Neural progenitor cell (in vitro differentiated cells): Measurements from ENCODE around the gene CFAP52. TPM values are rescaled to one million over a fixed set of nuclear protein-coding genes. Genes with fewer than 3 reads are reported as not detected.
A peak's percentile ranks its signal among the peaks of the same experiment; 100 is the strongest.

Experiments used
- DNase-seq: peaks from one replicate; pipeline ENCODE4 v3.0.0-alpha.2; 2016; ENCODE audit warnings: low spot score
- H2AFZ ChIP-seq: fragments of 200-600 bp; sonication (generic); replicated peaks from 2 replicates; pipeline ENCODE4 v1.6.1; 2016; ENCODE audit warnings: antibody characterized with exemption
- H3F3A ChIP-seq: fragments of 200-600 bp; sonication (generic); 2 replicates; pipeline ENCODE4 v1.6.1; 2016; ENCODE audit warnings: antibody characterized with exemption, low read depth
- H3K27ac ChIP-seq: fragments of 200-600 bp; sonication (generic); 2 replicates; pipeline ENCODE4 v1.5.1; 2016; ENCODE audit warnings: mild to moderate bottlenecking
- H3K27me3 ChIP-seq: fragments of 200-600 bp; sonication (generic); 2 replicates; pipeline ENCODE4 v1.6.1; 2016; ENCODE audit warnings: mild to moderate bottlenecking, moderate library complexity
- H3K36me3 ChIP-seq: fragments of 200-600 bp; sonication (generic); 2 replicates; pipeline ENCODE4 v1.5.1; 2016
- H3K4me1 ChIP-seq: fragments of 200-600 bp; sonication (generic); 2 replicates; pipeline ENCODE4 v1.6.1; 2016; ENCODE audit warnings: mixed run types
- H3K4me2 ChIP-seq: fragments of 200-600 bp; sonication (generic); 2 replicates; pipeline ENCODE4 v1.6.1; 2016
- H3K4me3 ChIP-seq: fragments of 200-600 bp; sonication (generic); 2 replicates; pipeline ENCODE4 v1.5.1; 2016
- H3K79me2 ChIP-seq: fragments of 200-600 bp; sonication (generic); 2 replicates; pipeline ENCODE4 v1.6.1; 2016; ENCODE audit warnings: low read depth
- H3K9ac ChIP-seq: fragments of 200-600 bp; sonication (generic); 2 replicates; pipeline ENCODE4 v1.6.1; 2016
- H3K9me3 ChIP-seq: fragments of 200-600 bp; sonication (generic); 2 replicates; pipeline ENCODE4 v1.5.1; 2016; ENCODE audit warnings: low read depth
- H4K20me1 ChIP-seq: fragments of 200-600 bp; sonication (generic); 2 replicates; pipeline ENCODE4 v1.6.1; 2016; ENCODE audit warnings: low read depth
- H3K27ac Mint-ChIP-seq: 3 replicates; pipeline ENCODE4 v1.8.0; 2021; ENCODE audit warnings: mixed read lengths
- H3K27me3 Mint-ChIP-seq: 2 replicates; pipeline ENCODE4 v1.8.0; 2022; ENCODE audit warnings: low read depth, mild to moderate bottlenecking, inconsistent platforms, moderate library complexity, mixed read lengths; ENCODE audit not compliant: insufficient read depth
- H3K36me3 Mint-ChIP-seq: 3 replicates; pipeline ENCODE4 v1.8.0; 2021; ENCODE audit warnings: mixed read lengths
- H3K4me1 Mint-ChIP-seq: 3 replicates; pipeline ENCODE4 v1.8.0; 2021; ENCODE audit warnings: mixed read lengths
- H3K4me3 Mint-ChIP-seq: 3 replicates; pipeline ENCODE4 v1.8.0; 2021; ENCODE audit warnings: mild to moderate bottlenecking, moderate library complexity, mixed read lengths
- H3K9me3 Mint-ChIP-seq: 3 replicates; pipeline ENCODE4 v1.8.0; 2020; ENCODE audit warnings: mixed read lengths
- CTCF ChIP-seq: fragments of 200-600 bp; sonication (generic); IDR thresholded peaks from 2 replicates; pipeline ENCODE4 v1.5.1; 2017; ENCODE audit warnings: antibody characterized with exemption, mild to moderate bottlenecking
- EZH2 ChIP-seq: fragments of 200-600 bp; sonication (generic); IDR thresholded peaks from 2 replicates; pipeline ENCODE4 v1.6.1; 2017; ENCODE audit warnings: antibody characterized with exemption, mild to moderate bottlenecking, moderate library complexity
- EZH2phosphoT487 ChIP-seq: fragments of 200-600 bp; sonication (generic); IDR thresholded peaks from 2 replicates; pipeline ENCODE4 v1.6.1; 2017; ENCODE audit warnings: antibody characterized with exemption
- total RNA-seq: library from RNA; depleted of rRNA; stranded (reverse); fragments of >200 nt; gene quantifications from 2 replicates; pipeline ENCODE4 v1.2.3, GENCODE V29; 2015; ENCODE audit warnings: low replicate concordance

The CFAP52 gene
- total RNA-seq, 1 donor from 2014 or later: not detected

- peaks cover 32% of the 10 kb centered on the region for H3K4me1 ChIP-seq
- TF ChIP-seq EZH2phosphoT487: no peak
- no peak for TF ChIP-seq CTCF
- TF ChIP-seq EZH2: no peak
- no peaks in the 10 kb centered on the region for H3K36me3 ChIP-seq
- no peak overlapping the region for H3K4me2 ChIP-seq
- no peak overlapping the region for H3K4me3 ChIP-seq
- no peaks in the 10 kb centered on the region for H3K27me3 ChIP-seq
- no peaks in the 10 kb centered on the region for H4K20me1 ChIP-seq
- H3K9ac ChIP-seq: no peak overlapping the region
- peak; percentile 21 for DNase-seq
- no peak overlapping the region for H3K4me3 Mint-ChIP-seq
- H3K36me3 Mint-ChIP-seq: peaks cover 12% of the 10 kb centered on the region
- H3K9me3 ChIP-seq: no peaks in the 10 kb centered on the region
- H3K4me1 Mint-ChIP-seq: peaks cover 5% of the 10 kb centered on the region
- H3K27ac ChIP-seq: no peak overlapping the region
- H2AFZ ChIP-seq: no peak overlapping the region
- H3K9me3 Mint-ChIP-seq: no peaks in the 10 kb centered on the region
- H3F3A ChIP-seq: peaks cover 41% of the 10 kb centered on the region
- no peaks in the 10 kb centered on the region for H3K27me3 Mint-ChIP-seq
- no peak overlapping the region for H3K27ac Mint-ChIP-seq
- H3K79me2 ChIP-seq: no peaks in the 10 kb centered on the region
Observed at GRCh38 chr17:9537177-9537776, 39.2 kb upstream of the CFAP52 start.

- peak overlapping the region; percentile 30 for H3K27ac ChIP-seq
- peaks cover 32% of the 10 kb centered on the region for H3K4me1 ChIP-seq
- no peak overlapping the region for H3K9ac ChIP-seq
- no peaks in the 10 kb centered on the region for H3K79me2 ChIP-seq
- TF ChIP-seq EZH2phosphoT487 (peak; percentile 63), EZH2 (no peak), CTCF (no peak)
- DNase-seq: peak; percentile 64
- Mint-ChIP-seq H3K9me3 (no peaks in the 10 kb centered on the region), H3K36me3 (peaks cover 12% of the 10 kb centered on the region), H3K4me1 (peaks cover 5% of the 10 kb centered on the region), H3K27ac (no peak overlapping the region), H3K4me3 (no peak overlapping the region), H3K27me3 (no peaks in the 10 kb centered on the region)
- peaks cover 41% of the 10 kb centered on the region for H3F3A ChIP-seq
- no peaks in the 10 kb centered on the region for H3K36me3 ChIP-seq
- no peaks in the 10 kb centered on the region for H4K20me1 ChIP-seq
- no peaks in the 10 kb centered on the region for H3K27me3 ChIP-seq
- no peaks in the 10 kb centered on the region for H3K9me3 ChIP-seq
- H2AFZ ChIP-seq: no peak overlapping the region
- H3K4me3 ChIP-seq: no peak overlapping the region
- peak overlapping the region; percentile 36 for H3K4me2 ChIP-seq
Observed at GRCh38 chr17:9538626-9539025, 37.8 kb upstream of the CFAP52 start.

GRCh38 chr17:9541718-9542117, 34.7 kb upstream of the CFAP52 start:
- Histone ChIP-seq H3K36me3 (no peaks in the 10 kb centered on the region), H3K4me2 (no peak overlapping the region), H3F3A (peaks cover 30% of the 10 kb centered on the region), H3K79me2 (no peaks in the 10 kb centered on the region), H3K4me1 (peaks cover 25% of the 10 kb centered on the region), H3K9ac (no peak overlapping the region), H3K4me3 (no peak overlapping the region), H3K27ac (no peak overlapping the region), H3K9me3 (no peaks in the 10 kb centered on the region), H4K20me1 (no peaks in the 10 kb centered on the region), H2AFZ (no peak overlapping the region), H3K27me3 (no peaks in the 10 kb centered on the region)
- TF ChIP-seq EZH2 (no peak), CTCF (no peak), EZH2phosphoT487 (no peak)
- Mint-ChIP-seq H3K36me3 (peaks cover 13% of the 10 kb centered on the region), H3K9me3 (no peaks in the 10 kb centered on the region), H3K27me3 (no peaks in the 10 kb centered on the region), H3K27ac (no peak overlapping the region), H3K4me1 (peaks cover 9% of the 10 kb centered on the region), H3K4me3 (no peak overlapping the region)
- no peak for DNase-seq
